K562 (cell line): ENCODE results near the gene USP28. TPM values are rescaled to one million over a fixed set of nuclear protein-coding genes. Genes with fewer than 3 reads are reported as not detected.

Source experiments
- ATAC-seq: fragments of 200-7000 bp; cut with Tn5 transposase; 3 replicates; pipeline ENCODE4 v1.9.1; 2020; ENCODE audit warnings: moderate library complexity
- BruUV-seq: library from RNA; stranded (reverse); fragments of 400-500 nt; replicated peaks from 2 replicates; lab custom pipeline; 2021; lab: Mats Ljungman, UMichigan
- CTCF ChIA-PET: fragments of 300-600 bp; formaldehyde crosslinking; extraction: SDS; loops from one replicate; lab custom pipeline; 2021; ENCODE audit warnings: low intra/inter-chr PET ratio; lab: Yijun Ruan, JAX
- POLR2A ChIA-PET: fragments of 300-600, 350-650 bp; sonication (Branson Sonifier 250); formaldehyde crosslinking; extraction: SDS; loops from one replicate; lab custom pipeline; 2021; ENCODE audit warnings: antibody characterized with exemption, inconsistent platforms; lab: Yijun Ruan, JAX
- DNase-seq, 4 experiments: peaks; one replicate each; pipeline versions ENCODE4 v3.0.0 to v3.0.0-alpha.2; 2011 to 2018; ENCODE audit warnings: low spot score in 3 of 4, mixed read lengths in 3 of 4; ENCODE audit errors: extremely low read depth in 1 of 4
- FAIRE-seq: peaks from 2 replicates; lab custom pipeline; 2011; peaks lifted over from hg19 to GRCh38; lab: Jason Lieb, UNC
- H2AFZ ChIP-seq: 2 replicates; pipeline ENCODE4 v1.6.0; 2011; ENCODE audit warnings: low read depth, low read length, control low read depth, inconsistent platforms
- H3K27ac ChIP-seq: fragments of 200-600 bp; 3 replicates; pipeline ENCODE4 v1.8.0; 2011; ENCODE audit warnings: low read depth, mild to moderate bottlenecking, control low read depth, inconsistent platforms, low read length, moderate library complexity, mixed read lengths; ENCODE audit errors: extremely low read depth
- H3K27me3 ChIP-seq, 2 experiments: fragments of 300-600 bp in 1 of 2; 2 replicates in 1 of 2; 3 replicates in 1 of 2; pipeline versions ENCODE4 v1.6.0 to v1.8.0; 2011; ENCODE audit warnings: inconsistent platforms in 2 of 2, low read length in 2 of 2, mild to moderate bottlenecking in 1 of 2, mixed read lengths in 1 of 2, moderate library complexity in 1 of 2; ENCODE audit not compliant: control insufficient read depth in 2 of 2, insufficient read depth in 2 of 2
- H3K36me3 ChIP-seq: fragments of 300-600 bp; 3 replicates; pipeline ENCODE4 v1.8.0; 2011; ENCODE audit warnings: mild to moderate bottlenecking, low read length, inconsistent platforms; ENCODE audit not compliant: control insufficient read depth, insufficient read depth
- H3K4me1 ChIP-seq, 2 experiments: fragments of 200-600 bp in 1 of 2; replicated peaks in 1 of 2; 2 replicates in 1 of 2; 3 replicates in 1 of 2; pipeline versions ENCODE4 v1.5.1 to v1.8.0; 2011; ENCODE audit warnings: inconsistent platforms in 2 of 2, low read length in 2 of 2, mild to moderate bottlenecking in 1 of 2, mixed read lengths in 1 of 2, moderate library complexity in 1 of 2; ENCODE audit not compliant: control insufficient read depth in 2 of 2, insufficient read depth in 2 of 2
- H3K4me2 ChIP-seq: 2 replicates; pipeline ENCODE4 v1.6.1; 2011; ENCODE audit warnings: low read length, control low read depth, inconsistent platforms, mixed read lengths; ENCODE audit not compliant: insufficient read depth
- H3K4me3 ChIP-seq: fragments of 200-600 bp; sonication (generic), shearing (Covaris generic); 2 replicates; pipeline ENCODE4 v1.5.1; 2016; ENCODE audit warnings: control low read depth, inconsistent platforms
- H3K79me2 ChIP-seq: fragments of 200-600 bp; 3 replicates; pipeline ENCODE4 v1.8.0; 2011; ENCODE audit warnings: low read length, inconsistent platforms; ENCODE audit not compliant: control insufficient read depth, insufficient read depth
- H3K9ac ChIP-seq, 2 experiments: 2 replicates each; pipeline versions ENCODE4 v1.6.0 to v1.6.1; 2011; ENCODE audit warnings: low read depth in 2 of 2, low read length in 2 of 2, control low read depth in 1 of 2, inconsistent platforms in 1 of 2, mild to moderate bottlenecking in 1 of 2, mixed read lengths in 1 of 2; ENCODE audit not compliant: insufficient read depth in 1 of 2
- H3K9me1 ChIP-seq: one replicate; pipeline ENCODE4 v1.6.0; 2011; ENCODE audit warnings: inconsistent platforms, mild to moderate bottlenecking, low read length, moderate library complexity; ENCODE audit not compliant: control insufficient read depth, insufficient read depth
- H3K9me3 ChIP-seq: replicated peaks from 2 replicates; pipeline ENCODE4 v1.5.1; 2011; ENCODE audit warnings: low read depth, low read length, inconsistent platforms; ENCODE audit not compliant: control insufficient read depth, insufficient read depth
- H4K20me1 ChIP-seq: replicated peaks from 2 replicates; pipeline ENCODE4 v1.6.1; 2011; ENCODE audit warnings: low read length, inconsistent platforms, mixed read lengths; ENCODE audit not compliant: control insufficient read depth, insufficient read depth
- DLX4 ChIP-seq: fragments of 250-450 bp; sonication (Bioruptor Pico); IDR thresholded peaks from 2 replicates; pipeline ENCODE4 v1.6.1; 2021; ENCODE audit warnings: mild to moderate bottlenecking
- E2F1 ChIP-seq: sonication (generic); formaldehyde crosslinking; IDR thresholded peaks from 2 replicates; pipeline ENCODE4 v1.8.1; 2023; ENCODE audit warnings: mild to moderate bottlenecking, missing genetic modification reagents, moderate library complexity
- HLTF ChIP-seq: fragments of 450-650 bp; IDR thresholded peaks from 2 replicates; pipeline ENCODE4 v1.6.1; 2016
- L3MBTL2 ChIP-seq: fragments of 450-650 bp; IDR thresholded peaks from 2 replicates; pipeline ENCODE4 v1.6.1; 2016; ENCODE audit warnings: mild to moderate bottlenecking, moderate library complexity
- NFATC3 ChIP-seq: fragments of 450-650 bp; IDR thresholded peaks from 2 replicates; pipeline ENCODE4 v1.6.1; 2017; ENCODE audit warnings: mild to moderate bottlenecking
- POLR2B ChIP-seq: fragments of 450-650 bp; IDR thresholded peaks from 2 replicates; pipeline ENCODE4 v1.6.1; 2018; ENCODE audit warnings: low read depth; ENCODE audit not compliant: partially characterized antibody
- RNF2 ChIP-seq: sonication (generic); IDR thresholded peaks from 2 replicates; pipeline ENCODE4 v1.6.1; 2016
- STAT6 ChIP-seq: sonication (generic); formaldehyde crosslinking; IDR thresholded peaks from 2 replicates; pipeline ENCODE4 v1.8.1; 2023; ENCODE audit warnings: mild to moderate bottlenecking, missing genetic modification reagents
- TRIM24 ChIP-seq, 2 experiments: fragments of 450-650 bp; IDR thresholded peaks; 2 replicates each; pipeline ENCODE4 v1.6.1; 2016
- TSC22D4 ChIP-seq: fragments of 450-650 bp; IDR thresholded peaks from 2 replicates; pipeline ENCODE4 v1.6.1; 2016; ENCODE audit warnings: missing genetic modification characterization, missing biosample characterization, control low read depth
- ZBTB2 ChIP-seq: fragments of 450-650 bp; IDR thresholded peaks from 2 replicates; pipeline ENCODE4 v1.6.1; 2016; ENCODE audit warnings: antibody characterized with exemption
- ZBTB33 ChIP-seq: sonication (generic); formaldehyde crosslinking; IDR thresholded peaks from 2 replicates; pipeline ENCODE4 v1.8.1; 2023; ENCODE audit warnings: mild to moderate bottlenecking, missing genetic modification reagents
- ZNF436 ChIP-seq: fragments of 250-450, 450-650 bp; sonication (Bioruptor Pico); formaldehyde crosslinking; IDR thresholded peaks from 2 replicates; pipeline ENCODE4 v1.7.0; 2020; ENCODE audit warnings: mild to moderate bottlenecking
- ZNF764 ChIP-seq: fragments of 250-450 bp; sonication (Bioruptor Pico); IDR thresholded peaks from 2 replicates; pipeline ENCODE4 v1.4.0; 2020; ENCODE audit warnings: low read depth, mild to moderate bottlenecking, moderate library complexity
- WGBS: fragments of 100-300 bp; shearing (Covaris generic); methylation state at CpG from one replicate; pipeline ENCODE4 v1.1.6; 2016; ENCODE audit warnings: low coverage, mixed read lengths; ENCODE audit not compliant: insufficient coverage; ENCODE audit errors: missing lambda C conversion rate; 5-methylcytosine and 5-hydroxymethylcytosine counted together
- in situ Hi-C: fragments of 300-500 bp; cut with MboI; formaldehyde crosslinking; loops from 4 replicates; pipeline ENCODE4 v1.15.0; 2018; ENCODE audit warnings: inconsistent platforms, mixed read lengths
- intact Hi-C: fragments of 100-400 bp; cut with micrococcal nuclease; formaldehyde crosslinking; loops from 2 replicates; pipeline ENCODE4 v1.14.2; 2022
- polyA plus RNA-seq, 8 experiments: library from polyadenylated mRNA; depleted of rRNA in 4 of 8; stranded (reverse) in 5 of 8; unstranded in 3 of 8; fragments of >200 nt; fragmentation: Nextera tagmentation in 2 of 8; fragmentation: Illumina TruSeq in 1 of 8; extraction: Ambion mirVana in 2 of 8; extraction: Trizol in 1 of 8; gene quantifications; 2 replicates each; pipeline versions ENCODE4 v1.2.1 to v1.2.3, GENCODE V29; 2011 to 2014; ENCODE audit warnings: inconsistent platforms in 1 of 8, missing spikeins in 1 of 8
- total RNA-seq, 7 experiments: library from RNA; depleted of rRNA in 6 of 7; stranded (reverse); fragments of >200 nt in 6 of 7; fragmentation: Illumina TruSeq in 2 of 7; extraction: Trizol in 2 of 7; gene quantifications; 2 replicates each; pipeline versions ENCODE4 v1.2.1 to v1.2.3, GENCODE V29; 2011 to 2021; ENCODE audit warnings: low replicate concordance in 1 of 7

Gene USP28
- total and polyA plus RNA-seq, 9 of the 15 experiments (the other 6 are each of a cell fraction or from before 2014, with no cell fraction given), result 3.7 to 42.7 (median 20.3) TPM

- no peak overlapping the region for H3K4me2 ChIP-seq
- DNase-seq (no peak), ATAC-seq (no peak), FAIRE-seq (no peak)
- intact Hi-C loops (no loop called here), in situ Hi-C loops (no loop called here)
- no peak overlapping the region for H3K9ac ChIP-seq
- peaks cover 3% of the 10 kb centered on the region for H3K9me1 ChIP-seq
- 53% methylated on average over 5 of the region's 5 CpGs for WGBS
- no peak overlapping the region for H3K27ac ChIP-seq
- no peaks in the 10 kb centered on the region for H3K4me1 ChIP-seq
- H3K36me3 ChIP-seq, result peaks cover 3% of the 10 kb centered on the region; the same call in 1 of the 3 replicates
- H3K27me3 ChIP-seq, result no peaks in the 10 kb centered on the region
- no TSS peak for BruUV-seq
- peaks cover 9% of the 10 kb centered on the region; the same call in 2 of the 3 replicates for H3K79me2 ChIP-seq
- no peak for TF ChIP-seq ZNF764
- TF ChIP-seq E2F1, result no peak
- no peak for TF ChIP-seq ZNF436 (CRISPR knock-in tag)
- no peak for TF ChIP-seq L3MBTL2
- TF ChIP-seq POLR2B, result no peak
- no peak for TF ChIP-seq ZBTB33
- no peak for TF ChIP-seq DLX4 (CRISPR knock-in tag)
- no peak for TF ChIP-seq STAT6 (CRISPR knock-in tag)
- TF ChIP-seq NFATC3, result no peak
- no peak for TF ChIP-seq ZBTB2
- no peak for TF ChIP-seq TRIM24 (IDR thresholded peaks at IDR 0.05)
- no peak for TF ChIP-seq TSC22D4 (tag)
- TF ChIP-seq HLTF, result no peak
- TF ChIP-seq RNF2, result no peak
- CTCF ChIA-PET, result no interaction called here
- H3K9me3 ChIP-seq, result no peaks in the 10 kb centered on the region
- POLR2A ChIA-PET, result interaction anchor here (0.6 to 0.9 kb wide), 3 partner anchors 8 to 135 kb away, joined by 3 read pairs; no protein-coding TSS in a partner anchor
- H4K20me1 ChIP-seq, result no peaks in the 10 kb centered on the region; the same call in 1 of the 2 replicates
- H2AFZ ChIP-seq, result no peak overlapping the region
- no peak overlapping the region for H3K4me3 ChIP-seq
These were observed 12.9 kb downstream of the USP28 start for GRCh38 chr11:113862435-113862834.
